Measurements from ENCODE around the gene RNF5.

GRCh38 chr6:32208996-32209395, 30.8 kb downstream of the RNF5 start:
- TF ChIP-seq EP300 (IDR thresholded peaks at IDR 0.05; ENCODE audit: borderline replicate concordance), result no peak
- TF ChIP-seq RAD21 (IDR thresholded peaks at IDR 0.05; ENCODE audit: low read depth), result no peak
- no peak for TF ChIP-seq TCF12 (IDR thresholded peaks at IDR 0.05; ENCODE audit: low read depth)
- TF ChIP-seq MAX (IDR thresholded peaks at IDR 0.05), result no peak
- no peak for TF ChIP-seq FOXM1 (IDR thresholded peaks at IDR 0.05; ENCODE audit: borderline replicate concordance, low read depth)
- no peak for TF ChIP-seq USF1 (IDR thresholded peaks at IDR 0.05)

Measured in Ishikawa (cell line).